Central memory CD8-positive, alpha-beta T cell (primary cell): ENCODE data around the gene CDK10.
A peak's percentile ranks its signal among the peaks of the same experiment; 100 is the strongest.

Source experiments
- ATAC-seq: fragments of 150-1000 bp; cut with Tn5 transposase; replicated peaks from 2 replicates; pipeline ENCODE4 v1.10.0; 2022; ENCODE audit warnings: mild to moderate bottlenecking, moderate FRiP score, moderate number of reproducible peaks; ENCODE audit not compliant: poor library complexity, severe bottlenecking; ENCODE audit errors: extremely low read depth
- DNase-seq, 2 donors: peaks; one replicate each; pipeline ENCODE4 v3.0.0; 2021; ENCODE audit warnings: low spot score in 2 of 2
- H3K27ac Mint-ChIP-seq: one replicate; pipeline ENCODE4 v1.8.0; 2022; ENCODE audit warnings: low read depth, mild to moderate bottlenecking, moderate library complexity, mixed read lengths
- H3K27me3 Mint-ChIP-seq: one replicate; pipeline ENCODE4 v1.8.0; 2022; ENCODE audit warnings: mixed read lengths
- H3K36me3 Mint-ChIP-seq: one replicate; pipeline ENCODE4 v1.8.0; 2022; ENCODE audit warnings: mild to moderate bottlenecking, moderate library complexity, mixed read lengths; ENCODE audit not compliant: insufficient read depth
- H3K4me1 Mint-ChIP-seq: one replicate; pipeline ENCODE4 v1.8.0; 2022; ENCODE audit warnings: mixed read lengths
- H3K4me3 Mint-ChIP-seq: one replicate; pipeline ENCODE4 v1.8.0; 2022; ENCODE audit warnings: mild to moderate bottlenecking, moderate library complexity, mixed read lengths
- H3K9me3 Mint-ChIP-seq: one replicate; pipeline ENCODE4 v1.8.0; 2022; ENCODE audit warnings: mixed read lengths

CDK10 gene

DNA sequence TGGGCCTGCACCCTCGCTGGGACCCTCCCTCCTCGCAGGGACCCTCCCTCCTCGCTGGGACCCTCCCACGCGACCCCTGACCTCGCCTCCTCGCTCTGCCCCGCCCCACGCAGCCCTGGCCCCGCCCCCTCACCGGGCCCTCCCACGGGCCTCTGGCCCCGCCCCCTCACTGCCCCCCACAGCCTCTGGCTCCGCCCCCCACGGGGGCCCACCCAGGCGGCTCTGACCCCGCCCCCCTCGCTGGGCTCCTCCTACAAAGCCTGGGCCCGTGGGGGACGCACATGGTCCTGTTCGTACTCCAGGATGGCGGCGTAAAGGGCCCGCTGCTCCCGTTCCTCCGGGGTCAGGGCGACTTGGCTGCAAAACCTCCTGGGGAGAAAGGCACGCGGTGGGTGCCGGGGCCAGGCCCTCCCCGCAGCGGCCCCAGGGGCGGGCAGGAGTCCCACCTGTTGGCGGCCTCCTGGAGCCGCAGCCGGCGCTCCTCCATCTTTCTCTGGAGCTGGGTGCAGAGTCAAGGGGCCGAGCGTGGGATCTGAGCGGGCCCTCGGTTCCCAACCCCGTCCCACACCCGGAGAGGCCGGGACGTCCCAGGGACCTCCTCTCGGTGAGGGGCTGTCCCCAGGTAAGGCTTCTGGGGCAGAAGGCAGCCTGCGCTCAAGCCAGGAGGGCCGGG is 25.2 kb downstream of the CDK10 start:
- Mint-ChIP-seq H3K4me1 (peaks cover 6% of the 10 kb centered on the region), H3K4me3 (peak overlapping the region; percentile 60), H3K27me3 (no peaks in the 10 kb centered on the region), H3K36me3 (peaks cover 1% of the 10 kb centered on the region), H3K9me3 (no peaks in the 10 kb centered on the region), H3K27ac (no peak overlapping the region)
- ATAC-seq = peak; percentile 69
- DNase-seq = peak; percentile 53 to 62

DNA sequence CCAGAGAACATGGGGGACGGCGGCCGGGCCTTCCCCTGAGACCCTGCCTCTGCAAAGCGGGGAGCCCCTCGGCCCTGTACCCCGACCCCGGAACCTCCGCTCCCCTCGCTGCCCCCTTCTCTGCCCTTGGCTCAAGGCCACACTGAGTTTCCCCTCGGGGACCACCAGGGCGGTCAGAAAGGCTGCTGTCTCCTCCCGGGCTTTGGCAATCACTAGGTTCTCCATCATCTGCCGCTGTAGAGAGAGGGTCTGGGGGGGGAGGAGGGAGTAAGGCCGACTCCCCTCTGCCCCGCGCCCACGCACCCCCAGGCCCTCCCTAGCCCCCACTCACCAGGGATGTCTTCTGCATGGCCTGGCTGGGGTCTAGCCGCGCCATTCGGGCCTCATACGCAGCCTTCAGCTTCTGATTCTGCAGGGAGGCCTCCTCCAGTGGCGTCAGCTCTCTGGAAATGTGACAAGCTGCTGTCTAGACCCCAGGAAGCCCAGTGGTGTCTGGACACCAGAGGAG is 25.8 kb downstream of the CDK10 start:
- H3K4me3 Mint-ChIP-seq = peak overlapping the region; percentile 60
- ATAC-seq (no peak), DNase-seq (no peak)
- H3K36me3 Mint-ChIP-seq = peaks cover 1% of the 10 kb centered on the region
- H3K27me3 Mint-ChIP-seq = no peaks in the 10 kb centered on the region
- H3K27ac Mint-ChIP-seq = no peak overlapping the region
- H3K4me1 Mint-ChIP-seq = peaks cover 7% of the 10 kb centered on the region
- no peaks in the 10 kb centered on the region for H3K9me3 Mint-ChIP-seq

DNA sequence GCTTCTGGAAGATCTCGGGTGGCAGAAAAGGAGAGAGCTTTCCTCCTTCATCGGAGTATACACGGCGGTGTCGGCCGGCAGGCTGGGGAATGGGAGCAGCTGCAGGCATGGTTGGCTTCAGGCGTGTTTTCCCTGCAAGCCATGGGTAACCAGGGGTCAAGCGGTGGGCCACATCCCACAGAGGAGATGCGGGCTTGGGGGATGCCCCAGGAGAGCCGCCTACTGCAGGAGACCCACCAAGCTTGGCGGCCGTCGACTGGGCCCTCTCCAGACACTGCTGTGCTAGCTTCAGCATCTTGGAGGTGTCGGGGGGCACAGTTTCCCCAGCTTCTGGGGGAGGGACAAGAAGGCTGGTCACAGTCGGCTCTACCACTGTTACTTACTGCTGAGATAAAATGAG is 30.0 kb downstream of the CDK10 start:
- no peaks in the 10 kb centered on the region for H3K27me3 Mint-ChIP-seq
- H3K27ac Mint-ChIP-seq = no peak overlapping the region
- no peak overlapping the region for H3K4me3 Mint-ChIP-seq
- no peaks in the 10 kb centered on the region for H3K9me3 Mint-ChIP-seq
- DNase-seq (no peak), ATAC-seq (no peak)
- H3K36me3 Mint-ChIP-seq = peaks cover 12% of the 10 kb centered on the region
- H3K4me1 Mint-ChIP-seq = peaks cover 31% of the 10 kb centered on the region

- Mint-ChIP-seq H3K4me1 (peaks cover 31% of the 10 kb centered on the region), H3K36me3 (peaks cover 13% of the 10 kb centered on the region), H3K27me3 (no peaks in the 10 kb centered on the region), H3K27ac (peak overlapping the region; percentile 80), H3K4me3 (no peak overlapping the region), H3K9me3 (no peaks in the 10 kb centered on the region)
- no peak for ATAC-seq
- DNase-seq = no peak
Observed at GRCh38 chr16:89716916-89717687, 30.6 kb downstream of the CDK10 start.

DNA sequence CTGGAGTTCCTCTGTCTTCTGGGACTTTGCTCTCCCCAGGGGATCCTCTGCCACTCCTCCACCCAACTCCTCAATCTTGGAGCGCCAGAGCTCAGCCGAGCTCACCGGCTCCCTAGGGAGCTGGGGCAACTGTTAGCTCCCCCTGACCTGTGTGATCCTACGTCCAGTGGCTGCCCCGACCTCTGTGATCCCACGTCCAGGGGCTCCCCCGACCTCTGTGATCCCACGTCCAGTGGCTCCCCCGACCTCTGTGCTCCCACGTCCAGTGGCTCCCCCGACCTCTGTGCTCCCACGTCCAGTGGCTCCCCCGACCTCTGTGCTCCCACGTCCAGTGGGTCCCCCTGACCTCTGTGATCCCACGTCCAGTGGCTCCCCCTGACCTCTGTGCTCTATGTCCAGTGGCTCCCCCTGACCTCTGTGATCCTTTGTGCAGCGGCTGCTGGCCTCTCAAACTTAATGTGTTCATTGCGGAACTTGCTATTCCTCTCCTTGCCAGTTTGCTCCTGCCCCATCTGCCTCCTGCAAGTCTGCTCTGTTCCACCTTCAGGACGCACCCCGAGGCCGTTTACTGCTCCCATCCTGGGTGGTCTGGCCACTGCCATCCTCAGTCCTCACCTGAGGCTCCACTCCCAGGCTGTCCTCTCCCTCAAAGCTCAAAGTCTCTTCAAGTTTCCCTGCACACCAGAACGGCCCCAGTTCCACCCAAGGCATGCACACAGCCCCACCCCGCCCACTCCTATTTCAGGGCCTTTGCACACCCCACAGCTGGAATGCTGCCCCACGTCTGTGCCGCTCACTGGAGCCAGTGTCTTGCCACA is 31.4 kb downstream of the CDK10 start:
- Mint-ChIP-seq H3K4me1 (peaks cover 37% of the 10 kb centered on the region), H3K27me3 (no peaks in the 10 kb centered on the region), H3K27ac (peak overlapping the region; percentile 80), H3K9me3 (no peaks in the 10 kb centered on the region), H3K36me3 (peaks cover 21% of the 10 kb centered on the region), H3K4me3 (no peak overlapping the region)
- ATAC-seq (no peak), DNase-seq (no peak)

GRCh38 chr16:89720551-89720812 is 34.0 kb downstream of the CDK10 start:
- DNase-seq (no peak), ATAC-seq (no peak)
- Mint-ChIP-seq H3K9me3 (no peaks in the 10 kb centered on the region), H3K4me3 (peak overlapping the region; percentile 93), H3K36me3 (peaks cover 47% of the 10 kb centered on the region), H3K27ac (peak overlapping the region; percentile 97), H3K4me1 (peaks cover 49% of the 10 kb centered on the region), H3K27me3 (no peaks in the 10 kb centered on the region)

- Mint-ChIP-seq H3K9me3 (no peaks in the 10 kb centered on the region), H3K4me3 (peak within 1 kb of the TSS; percentile 93), H3K27ac (peak within 1 kb of the TSS; percentile 97), H3K4me1 (peaks cover 49% of the 10 kb centered on the region), H3K27me3 (no peaks in the 10 kb centered on the region), H3K36me3 (peaks cover 52% of the 10 kb centered on the region)
- ATAC-seq (peak; percentile 41), DNase-seq (peak; percentile 63 to 76)
Observed at GRCh38 chr16:89720813-89721545, 34.5 kb downstream of the CDK10 start, which contains the start of the genes VPS9D1 and ZNF276. TSS of gene VPS9D1 (minus strand) at chr16:89720898. CDS start at chr16:89720861, 37 bp downstream. TSS of gene ZNF276 (plus strand) at chr16:89721537. CDS start at chr16:89721641, 104 bp downstream.

DNA sequence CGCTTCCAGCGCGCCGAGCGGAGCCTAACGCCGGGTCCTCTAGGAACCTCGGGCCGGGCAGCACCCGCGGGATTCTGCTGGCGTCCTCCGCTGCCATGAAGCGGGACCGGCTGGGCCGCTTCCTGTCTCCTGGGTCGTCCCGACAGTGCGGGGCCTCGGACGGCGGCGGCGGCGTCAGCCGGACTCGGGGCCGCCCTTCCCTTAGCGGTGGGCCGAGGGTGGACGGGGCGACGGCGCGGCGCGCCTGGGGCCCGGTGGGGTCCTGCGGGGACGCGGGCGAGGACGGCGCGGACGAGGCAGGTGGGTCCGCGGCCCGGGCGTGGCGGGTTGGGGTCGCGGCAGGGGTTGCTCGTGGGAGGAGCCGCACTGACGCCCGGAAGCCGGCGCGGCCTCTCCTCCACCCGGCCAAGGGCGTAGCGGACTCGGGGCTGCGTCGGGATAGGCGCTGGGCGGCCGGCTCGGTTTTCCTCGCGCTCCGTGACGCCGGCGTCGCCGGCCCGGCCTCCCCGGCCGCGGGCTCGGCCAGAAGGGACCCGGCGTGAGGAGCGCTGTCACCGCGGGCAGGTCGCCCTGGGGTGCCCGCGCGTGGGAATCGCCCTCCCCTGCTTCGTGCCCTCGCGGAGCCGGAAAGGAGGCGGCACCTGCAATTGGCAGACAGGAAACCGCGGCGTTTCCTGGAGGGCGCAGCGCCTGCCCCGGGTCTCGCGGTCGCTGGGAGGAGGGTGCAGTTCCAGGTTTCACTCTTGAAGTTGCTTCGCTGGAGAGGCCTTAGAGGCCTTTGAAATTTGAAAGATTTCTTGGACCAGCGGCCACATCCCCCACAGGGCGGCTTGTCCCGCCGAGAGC is 35.3 kb downstream of the CDK10 start:
- H3K36me3 Mint-ChIP-seq = peaks cover 59% of the 10 kb centered on the region
- no peaks in the 10 kb centered on the region for H3K9me3 Mint-ChIP-seq
- DNase-seq (peak; percentile 81 to 92), ATAC-seq (peak; percentile 59)
- H3K27me3 Mint-ChIP-seq = no peaks in the 10 kb centered on the region
- peak overlapping the region; percentile 97 for H3K27ac Mint-ChIP-seq
- H3K4me1 Mint-ChIP-seq = peaks cover 50% of the 10 kb centered on the region
- peak overlapping the region; percentile 93 for H3K4me3 Mint-ChIP-seq

GRCh38 chr16:89722392-89723278 is 36.1 kb downstream of the CDK10 start:
- DNase-seq = peak; percentile 68 to 83
- peak; percentile 42 for ATAC-seq
- H3K4me1 Mint-ChIP-seq = peaks cover 55% of the 10 kb centered on the region

DNA sequence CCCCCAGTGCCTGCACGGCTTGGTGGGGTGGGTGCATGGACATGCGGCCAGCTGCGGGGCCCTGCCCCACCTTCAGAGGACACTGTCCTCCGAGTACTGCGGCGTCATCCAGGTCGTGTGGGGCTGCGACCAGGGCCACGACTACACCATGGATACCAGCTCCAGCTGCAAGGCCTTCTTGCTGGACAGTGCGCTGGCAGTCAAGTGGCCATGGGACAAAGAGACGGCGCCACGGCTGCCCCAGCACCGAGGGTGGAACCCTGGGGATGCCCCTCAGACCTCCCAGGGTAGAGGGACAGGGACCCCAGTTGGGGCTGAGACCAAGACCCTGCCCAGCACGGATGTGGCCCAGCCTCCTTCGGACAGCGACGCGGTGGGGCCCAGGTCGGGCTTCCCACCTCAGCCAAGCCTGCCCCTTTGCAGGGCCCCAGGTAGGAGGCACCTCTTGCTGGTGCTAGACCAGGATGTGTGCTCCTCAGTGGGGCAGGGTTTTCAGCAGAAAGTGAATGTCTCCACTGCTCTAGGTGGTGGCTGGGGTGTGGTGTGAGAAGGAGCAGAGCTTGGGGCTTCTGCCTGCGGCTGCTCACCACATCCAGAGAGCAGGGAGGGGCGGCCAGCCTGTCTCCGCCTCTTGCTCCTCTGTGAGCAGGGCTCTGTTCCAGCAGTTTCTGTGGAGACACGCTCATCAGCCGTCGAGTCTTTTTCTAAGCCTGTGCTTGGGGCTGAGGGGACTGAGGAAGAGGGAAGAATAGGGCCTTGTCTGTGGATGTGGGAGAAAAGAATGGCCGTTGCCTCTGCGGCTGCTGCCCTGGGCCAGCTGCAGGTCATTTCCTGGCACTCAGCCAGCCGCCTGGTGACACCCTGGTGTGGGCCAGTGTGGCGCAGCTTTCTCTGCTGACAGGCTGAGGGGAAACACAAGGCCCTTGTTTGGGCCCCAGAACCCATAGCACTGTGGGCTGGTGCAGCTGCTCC is 37.1 kb downstream of the CDK10 start:
- no peaks in the 10 kb centered on the region for H3K27me3 Mint-ChIP-seq
- H3K27ac Mint-ChIP-seq = peak overlapping the region; percentile 97
- ATAC-seq (peak; percentile 64), DNase-seq (peak; percentile 74 to 93)
- H3K4me1 Mint-ChIP-seq = peaks cover 48% of the 10 kb centered on the region
- peak overlapping the region; percentile 93 for H3K4me3 Mint-ChIP-seq
- H3K9me3 Mint-ChIP-seq = no peaks in the 10 kb centered on the region
- peaks cover 73% of the 10 kb centered on the region for H3K36me3 Mint-ChIP-seq

More at GRCh38 chr16:89722392-89723278, 36.1 kb downstream of the CDK10 start:
- H3K27ac Mint-ChIP-seq = peak overlapping the region; percentile 97
- peak overlapping the region; percentile 93 for H3K4me3 Mint-ChIP-seq
- no peaks in the 10 kb centered on the region for H3K9me3 Mint-ChIP-seq
- H3K27me3 Mint-ChIP-seq = no peaks in the 10 kb centered on the region
- peaks cover 68% of the 10 kb centered on the region for H3K36me3 Mint-ChIP-seq
